ENCODE measurements around the gene PPIP5K2.
"Not testable (repeated sequence)": the region's sequence is repeated elsewhere in the genome, so short reads cannot be mapped to it uniquely, and the experiment has no call there.

Gene PPIP5K2

DNA sequence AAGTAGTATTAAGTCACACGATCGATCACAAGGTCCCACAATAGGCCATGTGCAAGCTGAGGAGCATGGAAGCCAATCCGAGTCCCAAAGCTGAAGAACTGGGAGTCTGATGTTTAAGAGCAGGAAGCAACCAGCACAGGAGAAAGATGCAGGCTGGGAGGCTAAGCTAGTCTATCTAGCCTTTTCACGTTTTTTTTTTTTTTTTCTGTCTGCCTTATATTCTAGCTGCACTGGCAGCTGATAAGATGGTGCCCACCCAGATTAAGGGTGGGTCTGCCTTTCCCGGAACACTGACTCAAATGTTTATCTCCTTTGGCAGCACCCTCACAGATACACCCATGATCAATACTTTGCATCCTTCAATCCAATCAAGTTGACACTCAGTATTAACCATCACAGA is 6.5 kb downstream of the PPIP5K2 start:
- DNase-seq: no peak

DNA sequence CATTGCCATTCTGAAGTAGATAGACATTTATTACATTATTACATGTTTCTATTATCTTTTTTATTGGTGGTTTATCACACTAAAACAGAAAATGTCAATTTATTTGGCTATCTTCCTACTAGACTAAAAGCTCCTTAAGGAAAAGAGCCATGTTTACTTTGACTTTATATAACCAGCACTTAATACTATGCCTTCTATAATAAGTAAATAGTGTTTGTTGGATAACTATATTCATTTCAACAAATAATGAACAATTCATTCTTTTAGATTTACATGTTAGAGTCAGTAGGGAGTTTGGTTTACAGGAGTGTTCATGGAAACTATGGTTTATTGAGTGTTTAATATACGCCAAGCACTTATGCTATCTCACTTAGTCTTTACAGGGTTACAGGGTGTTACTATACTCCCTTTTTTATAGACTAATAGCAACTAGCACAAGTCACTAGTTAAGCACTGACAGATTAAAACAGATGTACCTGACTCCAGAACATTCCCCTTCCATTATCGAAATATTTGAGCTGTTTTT is 7.3 kb downstream of the PPIP5K2 start:
- no peak for DNase-seq

DNA sequence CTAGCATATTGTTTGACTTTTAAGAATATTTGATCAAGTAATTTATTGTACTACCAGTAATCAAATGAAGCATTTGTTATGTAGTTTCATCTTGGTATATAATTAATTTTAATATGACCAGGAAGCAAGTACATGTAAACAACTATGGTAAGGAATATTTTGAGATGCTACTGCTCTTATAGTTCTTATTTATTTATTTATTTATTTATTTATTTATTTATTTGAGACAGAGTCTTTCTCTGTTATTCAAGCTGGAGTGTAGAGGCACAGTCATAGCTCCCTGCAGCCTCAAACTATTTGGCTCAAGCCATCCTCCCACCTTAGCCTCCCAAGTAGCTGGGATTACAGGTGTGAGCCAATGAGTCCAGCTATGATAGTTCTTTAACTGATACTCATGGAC is 8.1 kb downstream of the PPIP5K2 start:
- no peak for DNase-seq

DNA sequence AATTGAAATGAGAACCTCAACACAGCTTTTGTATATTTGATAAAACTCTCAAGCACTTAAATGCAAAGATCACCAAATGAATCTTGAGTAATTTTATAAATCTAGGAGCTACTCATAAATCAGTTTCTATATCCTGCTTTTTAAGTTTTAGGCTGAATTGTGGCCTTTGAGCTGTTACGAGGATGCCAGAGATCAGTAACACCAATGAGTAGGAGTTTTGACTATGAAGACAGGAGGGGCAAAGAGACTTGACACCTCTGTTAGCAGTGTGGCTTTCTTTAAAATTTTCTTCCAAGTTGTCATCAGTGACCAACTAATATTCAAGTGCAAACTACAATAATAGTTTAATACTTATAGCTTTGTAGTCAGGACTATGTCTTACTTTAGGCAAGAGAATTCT is 12.6 kb downstream of the PPIP5K2 start:
- no peak for DNase-seq

DNA sequence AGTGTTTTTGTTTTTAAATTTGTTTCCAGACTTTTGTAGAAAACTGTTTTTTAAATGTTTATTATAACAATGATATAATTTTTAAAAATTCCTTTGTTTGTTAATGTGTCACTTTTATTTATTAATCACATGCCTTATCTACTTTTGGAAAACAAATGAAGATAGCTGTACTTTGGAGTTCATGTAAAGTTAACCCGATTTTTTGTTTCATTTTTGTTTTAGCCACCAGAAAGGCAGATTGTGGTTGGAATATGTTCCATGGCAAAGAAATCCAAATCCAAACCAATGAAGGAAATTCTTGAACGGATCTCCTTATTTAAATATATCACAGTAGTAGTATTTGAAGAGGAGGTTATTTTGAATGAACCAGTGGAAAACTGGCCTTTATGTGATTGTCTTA is 13.1 kb downstream of the PPIP5K2 start:
- DNase-seq: no peak

DNA sequence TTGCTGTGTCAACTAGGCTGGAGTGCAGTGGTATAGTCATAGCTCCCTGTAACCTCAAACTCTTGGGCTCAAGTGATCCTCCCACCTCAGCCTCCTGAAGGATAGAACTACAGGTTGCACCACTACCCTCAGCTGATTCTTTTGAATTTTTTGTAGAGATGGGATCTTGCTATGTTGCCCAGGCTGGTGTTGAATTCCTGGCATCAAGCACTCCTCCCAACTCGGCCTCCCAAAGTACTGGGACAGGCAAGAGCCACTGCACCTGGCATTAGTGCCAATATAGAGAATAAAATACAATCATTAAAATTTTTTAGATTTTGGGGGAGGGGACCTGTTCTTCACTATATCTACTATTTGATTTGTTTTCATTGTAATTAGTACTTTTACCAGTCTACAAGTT is 15.4 kb downstream of the PPIP5K2 start:
- no peak for DNase-seq

DNA sequence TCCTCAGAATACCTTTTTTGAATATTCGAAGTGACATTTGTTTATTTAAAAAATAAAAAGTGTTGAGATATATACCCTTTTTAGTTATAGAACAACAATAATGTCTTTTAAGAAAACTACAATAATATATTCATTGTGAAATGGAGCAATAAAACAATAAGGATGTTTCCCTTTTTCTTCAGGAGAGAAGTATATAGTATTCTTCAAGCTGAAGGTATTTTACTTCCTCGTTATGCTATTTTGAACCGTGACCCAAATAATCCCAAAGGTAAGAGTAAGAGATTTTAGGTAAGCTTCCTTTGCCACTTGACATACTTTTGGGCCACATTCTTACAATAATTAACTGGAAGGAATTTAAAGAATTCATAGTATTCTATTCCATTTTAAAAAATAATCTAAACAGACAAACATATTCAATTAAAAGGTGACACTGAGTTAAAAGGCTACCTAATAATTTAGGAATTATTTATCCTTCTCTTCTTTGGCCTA is 18.1 kb downstream of the PPIP5K2 start:
- DNase-seq: no peak

DNA sequence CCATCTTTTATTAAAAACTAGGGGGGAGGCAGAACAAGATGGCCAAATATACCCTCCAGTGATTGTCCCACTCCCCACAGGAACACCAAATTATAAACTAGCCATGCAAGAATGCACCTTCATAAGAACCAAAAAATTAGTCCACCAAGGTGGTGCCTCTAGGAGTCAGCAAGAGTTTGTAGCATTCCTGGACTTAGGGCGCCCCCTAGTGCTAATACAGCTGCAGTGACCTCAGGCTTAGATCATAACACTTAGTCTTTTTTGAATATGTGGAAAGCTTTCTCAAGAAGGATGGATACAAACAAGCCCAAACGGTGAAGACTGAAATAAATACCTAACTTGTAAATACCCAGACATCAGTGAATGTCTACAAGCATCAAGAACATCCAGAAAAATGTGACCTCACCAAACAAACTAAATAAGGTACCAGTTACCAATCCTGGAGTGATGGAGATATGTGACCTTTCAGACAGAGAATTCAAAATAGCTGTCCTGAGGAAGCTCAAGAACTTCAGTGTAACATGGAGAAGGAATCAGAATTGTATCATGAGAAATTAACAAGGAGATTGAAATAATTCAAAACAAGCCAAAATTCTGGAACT is 19.3 kb downstream of the PPIP5K2 start:
- peak; percentile 71 for DNase-seq

DNA sequence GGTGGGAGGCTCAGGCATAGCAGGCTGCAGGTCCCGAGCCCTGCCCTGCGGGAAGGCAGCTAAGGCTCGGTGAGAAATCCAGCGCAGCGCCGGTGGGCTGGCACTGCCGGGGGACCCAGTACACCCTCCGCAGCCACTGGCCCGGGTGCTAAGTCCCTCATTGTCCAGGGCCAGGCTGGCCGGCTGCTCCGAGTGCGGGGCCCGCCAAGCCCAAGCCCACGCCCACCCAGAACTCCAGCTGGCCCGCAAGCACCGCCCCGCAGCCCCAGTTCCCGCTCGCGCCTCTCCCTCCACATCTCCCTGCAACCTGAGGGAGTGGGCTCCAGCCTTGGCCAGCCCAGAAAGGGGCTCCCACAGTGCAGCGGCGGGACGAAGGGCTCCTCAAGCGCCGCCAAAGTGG is 22.0 kb downstream of the PPIP5K2 start:
- DNase-seq: not testable (repeated sequence)

DNA sequence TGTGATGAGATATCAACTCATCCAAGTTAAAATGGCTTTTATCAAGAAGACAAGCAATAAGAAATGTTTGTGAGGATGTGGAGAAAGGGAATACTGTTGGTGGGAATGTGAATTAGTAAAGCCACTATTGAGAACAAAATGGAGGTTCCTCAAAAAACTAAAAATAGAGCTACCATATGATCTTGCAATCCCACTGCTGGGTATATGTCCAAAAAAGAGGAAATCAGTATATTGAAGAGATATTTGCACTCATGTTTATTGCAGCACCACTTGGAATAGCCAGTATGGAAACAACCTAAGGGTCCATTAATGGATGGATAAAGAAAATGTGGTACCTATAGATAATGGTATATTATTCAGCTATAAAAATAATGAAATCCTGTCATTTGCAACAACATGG is 25.1 kb downstream of the PPIP5K2 start:
- no peak for DNase-seq

DNA sequence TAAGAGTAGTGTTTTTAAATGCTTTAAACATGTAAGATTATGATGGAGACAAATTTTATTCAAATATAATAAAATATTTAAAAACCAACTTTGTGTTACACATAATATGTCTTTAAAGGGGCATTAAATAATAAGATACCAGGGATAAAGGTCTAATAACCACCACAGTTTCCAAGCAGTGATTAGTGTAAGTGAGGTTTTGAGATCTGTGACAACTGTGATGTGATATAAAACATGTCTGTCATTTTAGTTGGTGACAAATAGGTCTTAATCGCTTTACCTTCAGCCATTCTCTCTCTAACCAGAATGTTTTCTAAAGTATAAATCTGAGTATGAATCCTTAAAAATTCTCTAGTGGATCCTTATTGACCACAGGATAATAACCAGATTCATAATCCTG is 28.1 kb downstream of the PPIP5K2 start:
- DNase-seq: no peak

DNA sequence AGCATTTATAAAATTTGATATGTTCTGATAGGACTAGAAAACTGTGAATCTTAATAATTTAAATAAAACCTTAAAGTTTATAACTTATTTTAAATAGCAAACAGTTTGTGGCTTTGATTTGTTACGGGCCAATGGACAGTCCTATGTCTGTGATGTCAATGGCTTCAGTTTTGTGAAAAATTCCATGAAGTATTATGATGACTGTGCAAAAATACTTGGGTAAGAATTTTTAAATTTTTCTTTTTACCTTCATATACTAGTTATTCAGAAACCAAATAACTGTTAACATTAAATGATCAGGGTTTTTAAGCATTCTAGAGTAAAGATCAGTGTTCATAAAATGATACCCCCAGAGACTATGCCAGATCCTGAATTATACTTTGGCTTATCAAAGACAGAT is 31.1 kb downstream of the PPIP5K2 start:
- DNase-seq: no peak

DNA sequence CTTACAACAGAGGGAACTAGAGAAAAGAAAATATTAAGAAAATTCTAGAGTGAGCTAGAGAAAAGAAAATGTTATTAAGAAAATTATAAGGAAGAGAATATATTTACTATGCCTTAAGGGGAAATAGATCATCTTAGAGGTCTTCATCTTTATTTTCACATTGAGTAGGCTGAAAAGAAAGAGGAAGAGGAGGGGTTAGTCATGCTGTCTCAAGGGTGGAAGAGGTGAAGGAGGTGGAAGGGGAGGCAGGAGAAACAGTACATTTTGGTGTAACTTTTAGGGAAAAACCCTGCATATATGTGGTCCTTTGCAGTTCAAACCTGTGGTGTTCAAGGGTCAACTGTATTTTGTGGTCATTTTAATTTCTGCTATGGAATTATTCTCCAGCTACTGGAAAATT is 46.6 kb downstream of the PPIP5K2 start:
- no peak for DNase-seq

DNA sequence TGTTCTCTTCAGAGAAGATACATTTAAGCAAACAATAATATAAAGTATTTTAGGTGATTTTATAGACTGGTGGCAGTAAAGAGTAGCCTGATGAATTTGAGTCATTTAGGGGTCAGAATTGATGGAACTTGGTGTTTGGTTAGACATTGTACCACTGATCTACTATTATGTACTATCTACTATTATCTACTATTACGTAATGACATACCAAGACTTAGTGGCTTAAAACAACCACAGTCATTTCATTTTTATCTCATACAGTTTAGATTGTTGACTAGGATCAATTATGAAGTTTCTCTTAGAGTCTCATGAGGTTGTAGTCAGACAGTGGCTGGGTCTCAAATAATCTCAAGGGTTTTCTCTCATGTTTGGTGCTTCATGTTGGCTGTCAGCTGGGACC is 54.0 kb downstream of the PPIP5K2 start:
- no peak for DNase-seq

DNA sequence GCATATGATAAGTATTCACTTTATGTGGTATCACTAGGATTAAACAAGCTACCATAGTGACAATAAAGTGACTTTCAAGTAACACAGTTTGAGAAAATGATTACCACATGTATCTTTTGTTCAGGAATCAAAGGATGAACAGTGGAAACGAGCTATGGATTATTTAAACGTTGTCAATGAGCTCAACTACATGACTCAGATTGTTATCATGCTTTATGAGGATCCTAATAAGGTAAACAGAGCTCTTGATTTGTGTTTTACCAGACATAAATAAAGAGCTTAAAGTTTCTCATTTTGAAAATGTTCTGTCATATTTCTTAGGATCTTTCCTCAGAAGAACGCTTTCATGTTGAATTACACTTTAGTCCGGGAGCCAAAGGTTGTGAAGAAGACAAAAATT is 57.4 kb downstream of the PPIP5K2 start:
- DNase-seq: no peak

DNA sequence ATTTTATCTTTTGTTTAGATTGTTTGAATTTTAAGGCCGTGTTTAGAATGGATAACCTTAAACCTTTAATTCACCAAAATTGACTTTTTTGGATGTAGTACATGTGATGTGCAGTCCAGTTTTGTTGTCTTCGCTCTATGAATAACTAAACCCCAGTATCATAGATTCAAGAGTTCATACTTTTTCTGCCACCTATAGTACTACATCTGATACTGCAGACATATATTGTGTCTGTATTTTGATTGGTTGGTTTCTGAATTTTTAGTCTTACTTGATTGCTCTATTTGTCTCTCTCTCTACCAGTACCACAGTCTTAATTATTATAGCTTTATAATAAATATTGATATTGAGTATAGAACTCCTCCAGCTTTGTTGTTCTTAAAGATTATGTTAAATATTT is 58.1 kb downstream of the PPIP5K2 start:
- no peak for DNase-seq

DNA sequence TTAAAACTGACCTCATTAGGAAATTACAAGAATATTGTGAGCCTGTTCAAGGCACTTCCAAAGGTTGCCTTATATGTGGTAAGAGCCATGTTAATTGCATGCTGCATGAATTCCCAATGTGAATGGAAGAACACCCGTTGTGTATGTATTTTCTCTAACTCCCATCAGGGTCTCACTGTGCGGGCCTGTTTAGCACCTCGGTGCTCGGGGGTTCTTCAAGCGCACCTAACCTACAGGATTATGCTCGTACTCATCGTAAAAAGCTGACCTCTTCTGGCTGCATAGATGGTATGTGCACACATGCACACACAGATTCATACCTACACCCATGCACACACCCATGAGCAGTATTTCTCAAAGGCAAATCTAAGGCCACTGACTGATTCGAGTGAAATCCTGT is 66.1 kb downstream of the PPIP5K2 start:
- DNase-seq: no peak

DNA sequence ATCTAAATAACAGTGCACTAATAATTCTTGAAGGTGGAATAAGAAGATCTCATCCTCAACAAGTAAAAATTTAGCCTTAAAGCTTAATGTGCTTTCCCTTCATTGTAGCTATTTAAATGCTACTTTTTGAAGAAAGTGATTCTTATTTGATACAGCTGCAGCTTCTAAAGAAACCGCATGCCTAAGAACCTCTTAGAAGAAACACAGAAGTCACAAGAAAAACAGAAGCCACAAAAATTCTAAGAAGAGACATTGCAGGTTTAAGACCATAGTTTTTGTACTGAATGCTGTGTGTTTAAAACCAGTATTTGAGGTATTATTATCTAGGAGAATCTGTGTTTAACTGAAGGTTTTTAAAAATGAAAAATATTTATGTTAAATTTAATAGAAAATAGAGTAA is 68.3 kb downstream of the PPIP5K2 start:
- DNase-seq: no peak

DNA sequence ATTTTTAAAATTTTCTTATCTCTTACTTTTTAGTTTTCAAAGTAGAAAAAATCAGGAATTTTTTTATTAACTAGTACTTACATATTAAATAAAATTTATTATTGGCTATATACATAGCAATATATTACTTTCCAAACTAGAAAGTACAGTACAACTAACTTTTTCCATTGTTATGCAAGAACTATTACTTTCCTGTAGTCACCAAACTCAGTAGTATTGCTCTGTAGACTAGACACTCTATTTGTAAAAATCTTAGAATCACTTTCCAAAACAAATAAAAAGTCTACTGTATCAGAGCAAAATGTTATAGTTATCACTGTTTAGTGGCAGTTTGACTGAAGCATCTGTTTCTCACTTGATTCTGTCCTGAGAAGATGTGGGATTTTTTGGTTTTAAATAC is 83.1 kb downstream of the PPIP5K2 start:
- no peak for DNase-seq

DNA sequence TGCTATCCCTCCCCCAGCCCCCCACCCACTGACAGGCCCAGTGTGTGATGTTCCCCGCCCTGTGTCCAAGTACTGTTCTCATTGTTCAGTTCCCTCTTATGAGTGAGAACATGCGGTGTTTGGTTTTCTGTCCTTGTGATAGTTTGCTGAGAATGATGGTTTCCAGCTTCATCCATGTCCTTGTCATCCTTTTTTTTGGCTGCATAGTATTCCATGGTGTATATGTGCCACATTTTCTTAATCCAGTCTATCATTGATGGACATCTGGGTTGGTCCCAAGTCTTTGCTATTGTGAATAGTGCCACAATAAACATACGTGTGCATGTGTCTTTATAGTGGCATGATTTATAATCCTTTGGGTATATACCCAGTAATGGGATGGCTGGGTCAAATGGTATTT is 84.9 kb downstream of the PPIP5K2 start:
- not testable (repeated sequence) for DNase-seq

DNA sequence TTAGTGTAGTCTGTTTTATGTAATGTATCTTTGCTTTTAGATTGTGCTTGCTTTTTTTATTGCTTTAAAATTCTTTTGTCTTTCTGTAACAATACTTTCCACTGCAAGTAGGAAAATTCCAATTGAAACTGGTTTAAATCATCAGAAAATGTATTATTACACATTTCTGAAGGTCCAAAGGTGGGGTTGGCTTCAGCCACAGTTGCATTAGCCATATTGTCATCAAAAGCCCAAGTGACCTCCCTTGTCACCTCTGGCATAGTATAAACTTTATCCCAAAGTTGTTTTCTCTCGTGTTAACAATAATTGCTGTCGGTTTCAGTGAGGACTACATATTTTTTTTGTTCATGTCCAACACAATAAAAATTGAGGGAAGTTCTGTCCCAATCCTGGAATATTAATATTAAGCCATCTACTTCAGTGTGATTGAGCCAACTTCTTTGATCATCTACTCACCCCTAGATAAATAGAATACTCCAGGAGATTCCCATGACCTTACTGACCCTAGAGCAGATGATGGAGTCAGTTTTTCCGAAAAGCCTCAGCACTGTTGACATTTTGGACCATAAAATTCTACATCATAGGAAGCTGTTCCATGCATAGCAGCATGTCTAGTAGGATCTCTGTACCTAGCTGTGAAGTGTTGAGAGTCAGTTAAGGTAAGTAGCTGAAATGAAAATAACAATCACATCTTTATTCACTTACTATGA is 86.0 kb downstream of the PPIP5K2 start:
- DNase-seq: no peak

DNA sequence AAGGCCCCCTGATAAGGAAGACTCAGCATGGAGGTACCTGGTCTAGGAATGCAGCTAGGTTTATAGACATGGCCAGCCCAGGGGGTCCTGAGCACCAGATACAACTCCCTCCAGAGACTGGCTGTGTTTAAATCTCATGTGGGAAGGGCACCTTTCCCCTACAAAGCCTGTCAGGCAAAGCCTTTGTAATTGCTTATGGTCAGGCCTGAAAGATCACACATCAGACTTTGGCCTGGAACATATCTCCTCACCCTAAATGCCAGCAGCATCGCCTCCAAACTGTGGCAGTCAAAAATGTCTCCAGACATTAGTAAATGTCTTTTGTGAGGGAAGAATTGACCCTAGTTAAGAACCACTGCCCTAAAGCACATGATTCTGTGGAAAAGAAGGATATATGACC is 86.9 kb downstream of the PPIP5K2 start:
- no peak for DNase-seq

DNA sequence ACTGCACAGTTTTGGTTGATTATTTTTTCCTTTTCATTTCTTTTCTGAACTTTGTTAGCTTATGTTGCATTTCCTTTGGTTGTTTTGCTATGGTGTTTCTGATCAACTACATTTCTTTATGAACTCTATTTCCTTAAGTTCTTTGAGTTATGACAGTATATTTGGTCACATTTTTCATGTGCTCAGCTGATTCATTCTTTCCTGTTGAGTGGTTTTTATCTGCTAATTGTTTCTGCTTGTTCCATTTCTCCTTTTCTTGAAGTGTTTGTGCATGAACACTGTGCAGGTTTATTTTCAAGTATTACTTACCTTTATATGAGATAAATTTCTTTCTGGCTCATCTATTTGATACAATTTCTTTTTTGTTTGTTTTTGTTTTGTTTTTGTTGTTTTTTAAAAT is 87.6 kb downstream of the PPIP5K2 start:
- DNase-seq: no peak

DNA sequence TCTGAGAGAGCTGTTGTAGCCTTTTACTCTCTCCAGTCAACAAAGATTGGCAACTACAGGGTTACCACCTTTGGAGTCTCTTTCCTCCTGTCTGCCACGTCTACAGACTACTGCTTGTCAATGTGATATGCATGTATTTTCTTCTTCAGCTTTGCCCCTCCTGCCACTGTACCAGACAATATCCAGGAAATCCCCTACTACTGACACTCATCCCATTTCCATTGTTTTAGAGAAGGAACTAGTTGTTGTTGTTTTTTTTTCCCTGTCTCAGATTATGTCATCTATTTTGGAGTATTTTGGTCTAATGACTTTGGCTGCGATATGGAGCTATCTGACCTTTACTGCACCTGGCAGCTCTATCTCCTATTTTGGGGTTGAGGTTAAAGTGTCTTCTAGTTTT is 88.4 kb downstream of the PPIP5K2 start:
- no peak for DNase-seq

DNA sequence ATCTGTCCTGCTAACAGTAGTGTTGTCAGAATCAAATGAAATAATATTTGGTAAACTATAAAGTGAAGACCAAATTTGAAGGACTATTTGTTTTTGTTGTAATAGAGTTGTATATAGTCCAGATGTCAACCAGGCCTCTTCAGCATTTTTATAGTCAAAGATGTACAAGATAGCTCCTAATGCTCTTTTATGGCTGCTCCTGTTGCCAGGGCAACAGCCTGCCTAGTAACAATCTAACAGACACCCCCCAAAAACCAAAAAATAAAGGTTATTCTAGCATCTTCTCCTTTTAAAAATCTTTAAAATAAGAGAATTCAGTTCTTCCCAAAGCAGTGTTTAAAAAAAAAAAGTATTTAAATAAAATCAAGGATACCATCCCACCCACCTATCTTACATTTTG is 89.0 kb downstream of the PPIP5K2 start:
- DNase-seq: no peak
